SK-N-SH (cell line): ENCODE results near the gene RAD1. TPM values are rescaled to one million over a fixed set of nuclear protein-coding genes. Genes with fewer than 3 reads are reported as not detected.

Experiments
- CTCF ChIA-PET: fragments of 300-600, 350-600 bp; formaldehyde crosslinking; extraction: SDS; loops from one replicate; lab custom pipeline; 2021; lab: Yijun Ruan, JAX
- POLR2A ChIA-PET: fragments of 350-600 bp; sonication (Branson Sonifier 250); formaldehyde crosslinking; extraction: SDS; loops from one replicate; lab custom pipeline; 2020; ENCODE audit warnings: antibody characterized with exemption, inconsistent platforms; lab: Yijun Ruan, JAX
- DNase-seq: peaks from one replicate; pipeline ENCODE4 v3.0.0; 2012
- H2AFZ ChIP-seq: fragments of 200-600 bp; sonication (generic); 2 replicates; pipeline ENCODE4 v1.8.1; 2016; ENCODE audit warnings: antibody characterized with exemption, mild to moderate bottlenecking, low read depth
- H3F3A ChIP-seq: fragments of 200-600 bp; sonication (generic); replicated peaks from 2 replicates; pipeline ENCODE3; 2016; ENCODE audit warnings: antibody characterized with exemption, mild to moderate bottlenecking; ENCODE audit not compliant: insufficient read depth
- H3K27ac ChIP-seq, 2 experiments: fragments of 200-500 bp in 1 of 2; fragments of 200-600 bp in 1 of 2; sonication (Bioruptor generic) in 1 of 2; sonication (generic), shearing (Covaris generic) in 1 of 2; 2 replicates each; pipeline versions ENCODE4 v1.5.1 to v1.6.1; 2014 to 2016; ENCODE audit warnings: low read depth in 2 of 2, inconsistent platforms in 1 of 2, low read length in 1 of 2, mild to moderate bottlenecking in 1 of 2, mixed read lengths in 1 of 2
- H3K27me3 ChIP-seq: fragments of 200-600 bp; sonication (generic), shearing (Covaris generic); 2 replicates; pipeline ENCODE4 v1.6.1; 2016; ENCODE audit warnings: mixed run types; ENCODE audit not compliant: insufficient read depth
- H3K36me3 ChIP-seq, 2 experiments: fragments of 200-500 bp in 1 of 2; fragments of 200-600 bp in 1 of 2; sonication (Bioruptor generic) in 1 of 2; sonication (generic) in 1 of 2; replicated peaks in 1 of 2; 2 replicates each; pipeline versions ENCODE3 to v1.5.1; 2014 to 2016; ENCODE audit warnings: low read length in 1 of 2, mild to moderate bottlenecking in 1 of 2; ENCODE audit not compliant: insufficient read depth in 2 of 2, control insufficient read depth in 1 of 2
- H3K4me1 ChIP-seq, 2 experiments: fragments of 200-500 bp in 1 of 2; fragments of 200-600 bp in 1 of 2; sonication (Bioruptor generic) in 1 of 2; sonication (generic), shearing (Covaris generic) in 1 of 2; 2 replicates each; pipeline versions ENCODE4 v1.5.1 to v1.6.1; 2014 to 2016; ENCODE audit warnings: low read depth in 1 of 2, low read length in 1 of 2, mixed run types in 1 of 2; ENCODE audit not compliant: insufficient read depth in 2 of 2, control insufficient read depth in 1 of 2
- H3K4me2 ChIP-seq: fragments of 200-600 bp; sonication (generic), shearing (Covaris generic); 2 replicates; pipeline ENCODE4 v1.6.1; 2017; ENCODE audit warnings: mixed run types
- H3K4me3 ChIP-seq, 2 experiments: fragments of 200-500 bp in 1 of 2; fragments of 200-600 bp in 1 of 2; sonication (Bioruptor generic) in 1 of 2; sonication (generic), shearing (Covaris generic) in 1 of 2; 2 replicates each; pipeline versions ENCODE4 v1.5.1 to v1.8.1; 2014 to 2016; ENCODE audit warnings: low read depth in 2 of 2, inconsistent platforms in 1 of 2, low read length in 1 of 2, mild to moderate bottlenecking in 1 of 2, mixed read lengths in 1 of 2, moderate library complexity in 1 of 2
- H3K79me2 ChIP-seq: fragments of 200-600 bp; sonication (generic); 2 replicates; pipeline ENCODE4 v1.8.1; 2017; ENCODE audit warnings: mild to moderate bottlenecking; ENCODE audit not compliant: insufficient read depth
- H3K9ac ChIP-seq: fragments of 200-600 bp; sonication (generic); 2 replicates; pipeline ENCODE4 v1.6.1; 2017; ENCODE audit warnings: mixed run types
- H3K9me2 ChIP-seq: fragments of 200-600 bp; sonication (generic); 2 replicates; pipeline ENCODE4 v1.6.1; 2017; ENCODE audit warnings: mixed run types
- H3K9me3 ChIP-seq: fragments of 200-600 bp; sonication (generic); 2 replicates; pipeline ENCODE4 v1.6.1; 2017; ENCODE audit warnings: mixed run types, mild to moderate bottlenecking, moderate library complexity
- H4K20me1 ChIP-seq: fragments of 200-600 bp; sonication (generic); 2 replicates; pipeline ENCODE4 v1.6.1; 2017; ENCODE audit warnings: mild to moderate bottlenecking, mixed run types; ENCODE audit not compliant: insufficient read depth
- CHD2 ChIP-seq: fragments of 150-350 bp; IDR thresholded peaks from 2 replicates; pipeline ENCODE4 v1.6.1; 2018; ENCODE audit warnings: low read length; ENCODE audit not compliant: partially characterized antibody
- CTCF ChIP-seq: fragments of 200-600 bp; sonication (generic); IDR thresholded peaks from 2 replicates; pipeline ENCODE4 v1.6.1; 2017; ENCODE audit warnings: antibody characterized with exemption, mild to moderate bottlenecking, moderate library complexity
- ELF1 ChIP-seq: IDR thresholded peaks from 2 replicates; pipeline ENCODE4 v1.4.0; 2012
- FOSL2 ChIP-seq: IDR thresholded peaks from 2 replicates; pipeline ENCODE4 v1.4.0; 2012; ENCODE audit warnings: low read depth, mild to moderate bottlenecking, moderate library complexity, borderline replicate concordance
- FOXJ3 ChIP-seq: sonication (generic); formaldehyde crosslinking; IDR thresholded peaks from 2 replicates; pipeline ENCODE4 v1.5.1; 2020; ENCODE audit warnings: mild to moderate bottlenecking, missing genetic modification reagents
- FOXM1 ChIP-seq: IDR thresholded peaks from 2 replicates; pipeline ENCODE4 v1.4.0; 2012; ENCODE audit warnings: low read depth, mild to moderate bottlenecking
- GATA2 ChIP-seq: sonication (generic); formaldehyde crosslinking; IDR thresholded peaks from 2 replicates; pipeline ENCODE4 v1.5.0; 2020; ENCODE audit warnings: mild to moderate bottlenecking, missing genetic modification reagents
- IRF3 ChIP-seq: fragments of 150-350 bp; IDR thresholded peaks from 2 replicates; pipeline ENCODE4 v1.6.1; 2016; ENCODE audit warnings: mild to moderate bottlenecking, low read depth, low read length
- MAX ChIP-seq: IDR thresholded peaks from 2 replicates; pipeline ENCODE4 v1.4.0; 2012; ENCODE audit warnings: low read depth
- NRF1 ChIP-seq: IDR thresholded peaks from 2 replicates; pipeline ENCODE4 v1.6.1; 2012; ENCODE audit warnings: low read depth, mild to moderate bottlenecking, low read length
- RAD21 ChIP-seq: IDR thresholded peaks from 2 replicates; pipeline ENCODE4 v1.6.1; 2012; ENCODE audit warnings: mild to moderate bottlenecking, low read length
- REST ChIP-seq: IDR thresholded peaks from 2 replicates; pipeline ENCODE4 v1.6.1; 2012; ENCODE audit warnings: mild to moderate bottlenecking, low read depth, low read length, moderate library complexity
- RFX5 ChIP-seq: IDR thresholded peaks from 2 replicates; pipeline ENCODE4 v1.6.1; 2012; ENCODE audit warnings: mild to moderate bottlenecking, improper control_type of control experiment, low read length
- RXRA ChIP-seq: IDR thresholded peaks from 2 replicates; pipeline ENCODE4 v1.4.0; 2012; ENCODE audit warnings: low read depth, mild to moderate bottlenecking, borderline replicate concordance
- TAF1 ChIP-seq: IDR thresholded peaks from 2 replicates; pipeline ENCODE4 v1.6.1; 2012; ENCODE audit warnings: low read depth, mild to moderate bottlenecking, low read length, moderate library complexity, borderline replicate concordance
- TEAD4 ChIP-seq: IDR thresholded peaks from 2 replicates; pipeline ENCODE4 v1.4.0; 2012; ENCODE audit warnings: mild to moderate bottlenecking, borderline replicate concordance; ENCODE audit not compliant: insufficient read depth
- USF1 ChIP-seq: IDR thresholded peaks from 2 replicates; pipeline ENCODE4 v1.4.0; 2012; ENCODE audit warnings: low read depth, borderline replicate concordance
- USF2 ChIP-seq: fragments of 150-350 bp; IDR thresholded peaks from 2 replicates; pipeline ENCODE4 v1.6.1; 2017; ENCODE audit warnings: antibody characterized with exemption, low read length, low read depth, borderline replicate concordance
- YY1 ChIP-seq: IDR thresholded peaks from 2 replicates; pipeline ENCODE4 v1.4.0; 2012; ENCODE audit warnings: low read depth, mild to moderate bottlenecking
- ZBTB33 ChIP-seq: IDR thresholded peaks from 2 replicates; pipeline ENCODE4 v1.4.0; 2012; ENCODE audit warnings: low read depth, borderline replicate concordance
- WGBS: methylation state at CpG from one replicate; pipeline ENCODE4 v1.1.6; 2017; ENCODE audit warnings: low lambda C conversion rate; 5-methylcytosine and 5-hydroxymethylcytosine counted together
- polyA plus RNA-seq, 3 experiments: library from polyadenylated mRNA; depleted of rRNA; stranded (reverse); fragments of >200 nt; gene quantifications; 2 replicates each; pipeline ENCODE4 v1.2.3, GENCODE V29; 2012

The RAD1 gene
- polyA plus RNA-seq, 1 of the 3 experiments (the other 2 are of a cell fraction): 21.2 TPM

- 95% methylated on average over 1 of the region's 1 CpG for WGBS
- POLR2A ChIA-PET: interaction anchor here (2.6 kb wide), 1 partner anchor 12 kb away, joined by 9 read pairs; the partner anchor contains the start of genes BRIX1 and RAD1
- Histone ChIP-seq H4K20me1 (no peaks in the 10 kb centered on the region), H2AFZ (no peak overlapping the region), H3K79me2 (no peaks in the 10 kb centered on the region), H3K27ac (no peak overlapping the region), H3K27me3 (no peaks in the 10 kb centered on the region), H3K36me3 (peaks cover 11 to 21% of the 10 kb centered on the region in 2 experiments), H3K9me3 (no peaks in the 10 kb centered on the region), H3K9ac (no peak overlapping the region), H3F3A (peaks cover 9% of the 10 kb centered on the region), H3K9me2 (no peaks in the 10 kb centered on the region), H3K4me2 (no peak overlapping the region), H3K4me3 (no peak overlapping the region), H3K4me1 (no peaks in the 10 kb centered on the region)
- no peak for DNase-seq
- TF ChIP-seq RXRA (no peak), MAX (no peak), NRF1 (no peak), FOXM1 (no peak), TAF1 (no peak), REST (no peak), GATA2 (CRISPR knock-in tag) (no peak), FOXJ3 (CRISPR knock-in tag) (no peak), ELF1 (no peak), ZBTB33 (no peak), RFX5 (no peak), IRF3 (no peak), USF1 (no peak), RAD21 (no peak), TEAD4 (no peak), YY1 (no peak), USF2 (no peak), CTCF (no peak), CHD2 (no peak), FOSL2 (no peak)
- CTCF ChIA-PET: interaction anchor here (0.6 to 4.1 kb wide), 5 partner anchors 10 to 429 kb away, joined by 3 to 22 read pairs (median 7); no protein-coding TSS in a partner anchor
Observed at GRCh38 chr5:34903260-34903659, 12.0 kb downstream of the RAD1 start.
